SK-N-SH treated with all-trans-retinoic acid at 6 μM for 48 hours (cell line): Measurements from ENCODE around the gene NAA10.

Experiments
- PPARA ChIP-seq: fragments of 250-450 bp; sonication (Bioruptor Pico); IDR thresholded peaks from 2 replicates; pipeline ENCODE4 v1.5.0; 2020; ENCODE audit warnings: mild to moderate bottlenecking, borderline replicate concordance
- RARB ChIP-seq: fragments of 250-450 bp; sonication (Bioruptor Pico); IDR thresholded peaks from 2 replicates; pipeline ENCODE4 v1.8.0; 2021; ENCODE audit warnings: mild to moderate bottlenecking, moderate library complexity
- TOX ChIP-seq: fragments of 250-450 bp; sonication (Bioruptor Pico); IDR thresholded peaks from 2 replicates; pipeline ENCODE4 v1.8.0; 2021; ENCODE audit warnings: mild to moderate bottlenecking, moderate library complexity, borderline replicate concordance
- ZFP3 ChIP-seq: fragments of 250-450 bp; sonication (Bioruptor Pico); IDR thresholded peaks from 2 replicates; pipeline ENCODE4 v1.5.0; 2020; ENCODE audit warnings: mild to moderate bottlenecking, moderate library complexity
- ZFP30 ChIP-seq: fragments of 450-650 bp; formaldehyde crosslinking; IDR thresholded peaks from 2 replicates; pipeline ENCODE4 v1.5.0; 2022; ENCODE audit warnings: mild to moderate bottlenecking, moderate library complexity
- TF ChIP-seq, protein P1 (sequence below): fragments of 250-450 bp; sonication (Bioruptor Pico); IDR thresholded peaks from 2 replicates; pipeline ENCODE4 v1.8.0; 2020; ENCODE audit warnings: mild to moderate bottlenecking, moderate library complexity, borderline replicate concordance
- TF ChIP-seq, protein P2 (sequence below): fragments of 250-450 bp; sonication (Bioruptor Pico); IDR thresholded peaks from 2 replicates; pipeline ENCODE4 v1.5.1; 2021; ENCODE audit warnings: mild to moderate bottlenecking, moderate library complexity

DNA sequence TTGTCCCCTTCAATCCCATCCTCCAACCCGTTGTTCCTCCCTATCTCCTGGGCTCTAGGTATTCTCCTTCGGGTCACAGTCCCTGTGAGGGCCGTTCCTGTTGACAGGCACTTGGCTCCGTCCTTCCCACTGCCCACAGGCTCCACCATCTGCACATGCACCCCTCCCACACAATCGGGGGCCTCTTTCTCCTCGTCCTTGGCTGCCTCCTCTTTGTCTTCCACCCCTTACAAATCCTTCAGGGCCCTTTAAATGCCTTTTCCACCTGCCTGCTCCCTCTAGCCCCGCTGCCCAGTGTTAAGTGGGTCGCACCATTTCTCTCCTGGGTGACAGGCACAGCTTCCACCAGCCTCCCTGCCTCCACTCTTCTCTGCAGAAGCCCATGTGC, 33.1 kb downstream of the NAA10 start:
- TF ChIP-seq PPARA, result no peak
- TF ChIP-seq, protein P1, sequence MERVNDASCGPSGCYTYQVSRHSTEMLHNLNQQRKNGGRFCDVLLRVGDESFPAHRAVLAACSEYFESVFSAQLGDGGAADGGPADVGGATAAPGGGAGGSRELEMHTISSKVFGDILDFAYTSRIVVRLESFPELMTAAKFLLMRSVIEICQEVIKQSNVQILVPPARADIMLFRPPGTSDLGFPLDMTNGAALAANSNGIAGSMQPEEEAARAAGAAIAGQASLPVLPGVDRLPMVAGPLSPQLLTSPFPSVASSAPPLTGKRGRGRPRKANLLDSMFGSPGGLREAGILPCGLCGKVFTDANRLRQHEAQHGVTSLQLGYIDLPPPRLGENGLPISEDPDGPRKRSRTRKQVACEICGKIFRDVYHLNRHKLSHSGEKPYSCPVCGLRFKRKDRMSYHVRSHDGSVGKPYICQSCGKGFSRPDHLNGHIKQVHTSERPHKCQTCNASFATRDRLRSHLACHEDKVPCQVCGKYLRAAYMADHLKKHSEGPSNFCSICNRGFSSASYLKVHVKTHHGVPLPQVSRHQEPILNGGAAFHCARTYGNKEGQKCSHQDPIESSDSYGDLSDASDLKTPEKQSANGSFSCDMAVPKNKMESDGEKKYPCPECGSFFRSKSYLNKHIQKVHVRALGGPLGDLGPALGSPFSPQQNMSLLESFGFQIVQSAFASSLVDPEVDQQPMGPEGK (CRISPR knock-in tag), result no peak
- no peak for TF ChIP-seq TOX (CRISPR knock-in tag)
- TF ChIP-seq, protein P2, sequence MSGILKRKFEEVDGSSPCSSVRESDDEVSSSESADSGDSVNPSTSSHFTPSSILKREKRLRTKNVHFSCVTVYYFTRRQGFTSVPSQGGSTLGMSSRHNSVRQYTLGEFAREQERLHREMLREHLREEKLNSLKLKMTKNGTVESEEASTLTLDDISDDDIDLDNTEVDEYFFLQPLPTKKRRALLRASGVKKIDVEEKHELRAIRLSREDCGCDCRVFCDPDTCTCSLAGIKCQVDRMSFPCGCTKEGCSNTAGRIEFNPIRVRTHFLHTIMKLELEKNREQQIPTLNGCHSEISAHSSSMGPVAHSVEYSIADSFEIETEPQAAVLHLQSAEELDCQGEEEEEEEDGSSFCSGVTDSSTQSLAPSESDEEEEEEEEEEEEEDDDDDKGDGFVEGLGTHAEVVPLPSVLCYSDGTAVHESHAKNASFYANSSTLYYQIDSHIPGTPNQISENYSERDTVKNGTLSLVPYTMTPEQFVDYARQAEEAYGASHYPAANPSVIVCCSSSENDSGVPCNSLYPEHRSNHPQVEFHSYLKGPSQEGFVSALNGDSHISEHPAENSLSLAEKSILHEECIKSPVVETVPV, result no peak
- TF ChIP-seq ZFP3 (CRISPR knock-in tag), result no peak
- no peak for TF ChIP-seq RARB (CRISPR knock-in tag)
- no peak for TF ChIP-seq ZFP30 (CRISPR knock-in tag)
